ENCODE data around the gene SEMA5B.

The SEMA5B gene

GRCh38 chr3:122996038-122996580 lies 31.5 kb downstream of the SEMA5B start:
- no peak for DNase-seq (ENCODE audit: low read depth in 2 of 2)

- no peak for DNase-seq (ENCODE audit: low read depth in 2 of 2)
Measured at GRCh38 chr3:122994954-122995353, 32.6 kb downstream of the SEMA5B start.

GRCh38 chr3:122993124-122993978 lies 34.2 kb downstream of the SEMA5B start:
- DNase-seq (ENCODE audit: low read depth in 2 of 2), result no peak

GRCh38 chr3:122992676-122993075 lies 34.9 kb downstream of the SEMA5B start:
- DNase-seq (ENCODE audit: low read depth in 2 of 2), result no peak

GRCh38 chr3:122992133-122992532 lies 35.4 kb downstream of the SEMA5B start:
- no peak for DNase-seq (ENCODE audit: low read depth in 2 of 2)

GRCh38 chr3:122991236-122991985 lies 36.2 kb downstream of the SEMA5B start:
- no peak for DNase-seq (ENCODE audit: low read depth in 2 of 2)

- DNase-seq (ENCODE audit: low read depth in 2 of 2), result no peak
Measured at GRCh38 chr3:122989856-122990575, 37.5 kb downstream of the SEMA5B start.

GRCh38 chr3:122988508-122988907 lies 39.1 kb downstream of the SEMA5B start:
- no peak for DNase-seq (ENCODE audit: low read depth in 2 of 2)

GRCh38 chr3:122987736-122988319 lies 39.7 kb downstream of the SEMA5B start:
- DNase-seq (ENCODE audit: low read depth in 2 of 2), result no peak

GRCh38 chr3:122987231-122987630 lies 40.3 kb downstream of the SEMA5B start:
- no peak for DNase-seq (ENCODE audit: low read depth in 2 of 2)

- DNase-seq (ENCODE audit: low read depth in 2 of 2), result no peak
Measured at GRCh38 chr3:122986693-122987179, 40.8 kb downstream of the SEMA5B start.

GRCh38 chr3:122985539-122985938 lies 42.0 kb downstream of the SEMA5B start:
- no peak for DNase-seq (ENCODE audit: low read depth in 2 of 2)

- no peak for DNase-seq (ENCODE audit: low read depth in 2 of 2)
Measured at GRCh38 chr3:122984650-122985049, 42.9 kb downstream of the SEMA5B start.

- no peak for DNase-seq (ENCODE audit: low read depth in 2 of 2)
Measured at GRCh38 chr3:122984007-122984406, 43.6 kb downstream of the SEMA5B start.

GRCh38 chr3:122982216-122983185 lies 45.1 kb downstream of the SEMA5B start:
- no peak for DNase-seq (ENCODE audit: low read depth in 2 of 2)

- no peak for DNase-seq (ENCODE audit: low read depth in 2 of 2)
Measured at GRCh38 chr3:122979211-122979610, 48.4 kb downstream of the SEMA5B start.

- no peak for DNase-seq (ENCODE audit: low read depth in 2 of 2)
Measured at GRCh38 chr3:122978569-122978968, 49.0 kb downstream of the SEMA5B start.

GRCh38 chr3:122977746-122978466 lies 49.7 kb downstream of the SEMA5B start:
- no peak for DNase-seq (ENCODE audit: low read depth in 2 of 2)

GRCh38 chr3:122975924-122976293 lies 51.7 kb downstream of the SEMA5B start:
- DNase-seq (ENCODE audit: low read depth in 2 of 2), result no peak
